Measurements from ENCODE around the gene ALS2CL. TPM values are rescaled to one million over a fixed set of nuclear protein-coding genes. Genes with fewer than 3 reads are reported as not detected.

The ALS2CL gene
- total and polyA plus RNA-seq, 8 donors = 7.6 to 74.4 (median 12.7) TPM

- ATAC-seq (no peak), DNase-seq (no peak)
- H3K27me3 ChIP-seq = no peaks in the 10 kb centered on the region
- no peak overlapping the region for H3K4me3 ChIP-seq
- intact Hi-C loops (cut with DNase I) = no loop called here
- H3K9me3 ChIP-seq = no peaks in the 10 kb centered on the region
- peaks cover 0 to 74% of the 10 kb centered on the region in 2 donors for H3K36me3 ChIP-seq
- H3K27ac ChIP-seq = no peak overlapping the region
- TF ChIP-seq CTCF (IDR thresholded peaks at IDR 0.05) = no peak
- H3K4me1 ChIP-seq = no peaks in the 10 kb centered on the region
Measured at GRCh38 chr3:46681856-46682540, 11.5 kb downstream of the ALS2CL start.

- H3K27ac ChIP-seq = no peak overlapping the region
- peaks cover 0 to 74% of the 10 kb centered on the region in 2 donors for H3K36me3 ChIP-seq
- ATAC-seq = no peak
- DNase-seq = no peak
- H3K4me3 ChIP-seq = no peak overlapping the region
- H3K9me3 ChIP-seq = no peaks in the 10 kb centered on the region
- TF ChIP-seq CTCF (IDR thresholded peaks at IDR 0.05) = no peak
- intact Hi-C loops (cut with DNase I) = no loop called here
- H3K4me1 ChIP-seq = no peaks in the 10 kb centered on the region
- H3K27me3 ChIP-seq = no peaks in the 10 kb centered on the region
Measured at GRCh38 chr3:46681387-46681786, 12.1 kb downstream of the ALS2CL start.

GRCh38 chr3:46680298-46680826, 13.1 kb downstream of the ALS2CL start:
- Histone ChIP-seq H3K27ac (no peak overlapping the region), H3K36me3 (peaks cover 0 to 79% of the 10 kb centered on the region in 2 donors), H3K4me3 (no peak overlapping the region), H3K9me3 (no peaks in the 10 kb centered on the region), H3K4me1 (no peaks in the 10 kb centered on the region), H3K27me3 (no peaks in the 10 kb centered on the region)
- ATAC-seq (no peak), DNase-seq (no peak)
- TF ChIP-seq CTCF (IDR thresholded peaks at IDR 0.05) = no peak
- intact Hi-C loops (cut with DNase I) = no loop called here

- no peak overlapping the region for H3K27ac ChIP-seq
- DNase-seq (no peak), ATAC-seq (no peak)
- no peaks in the 10 kb centered on the region for H3K9me3 ChIP-seq
- H3K36me3 ChIP-seq = peaks cover 0 to 79% of the 10 kb centered on the region in 2 donors
- no peak overlapping the region for H3K4me3 ChIP-seq
- no peaks in the 10 kb centered on the region for H3K27me3 ChIP-seq
- intact Hi-C loops (cut with DNase I) = no loop called here
- H3K4me1 ChIP-seq = no peaks in the 10 kb centered on the region
- TF ChIP-seq CTCF (IDR thresholded peaks at IDR 0.05) = no peak
Measured at GRCh38 chr3:46679681-46680080, 13.8 kb downstream of the ALS2CL start.

- peaks cover 0 to 81% of the 10 kb centered on the region in 2 donors for H3K36me3 ChIP-seq
- no peak for TF ChIP-seq CTCF (IDR thresholded peaks at IDR 0.05)
- no peaks in the 10 kb centered on the region for H3K9me3 ChIP-seq
- DNase-seq (peak in 1 of 4 donors; percentile 68), ATAC-seq (no peak)
- no peak overlapping the region for H3K27ac ChIP-seq
- H3K4me3 ChIP-seq = no peak overlapping the region
- intact Hi-C loops (cut with DNase I) = no loop called here
- no peaks in the 10 kb centered on the region for H3K27me3 ChIP-seq
- H3K4me1 ChIP-seq = no peaks in the 10 kb centered on the region
Measured at GRCh38 chr3:46678280-46678679, 15.2 kb downstream of the ALS2CL start.
